Mesothelial cell of epicardium (in vitro differentiated cells): ENCODE results near the gene EYS. TPM values are rescaled to one million over a fixed set of nuclear protein-coding genes. Genes with fewer than 3 reads are reported as not detected.

ENCODE experiments used
- DNase-seq, 2 experiments: peaks; one replicate each; pipeline ENCODE4 v3.0.0; 2021; ENCODE audit warnings: low spot score in 2 of 2; ENCODE audit not compliant: unreplicated experiment in 2 of 2
- H3K27ac Mint-ChIP-seq: 2 replicates; pipeline ENCODE4 v1.8.0; 2021; ENCODE audit warnings: mixed read lengths
- H3K27me3 Mint-ChIP-seq: 2 replicates; pipeline ENCODE4 v1.8.0; 2021; ENCODE audit warnings: low read depth, mixed read lengths
- H3K36me3 Mint-ChIP-seq: 2 replicates; pipeline ENCODE4 v1.8.0; 2021; ENCODE audit warnings: mixed read lengths
- H3K4me1 Mint-ChIP-seq: 2 replicates; pipeline ENCODE4 v1.8.0; 2021; ENCODE audit warnings: mixed read lengths
- H3K4me3 Mint-ChIP-seq: 2 replicates; pipeline ENCODE4 v1.8.0; 2021; ENCODE audit warnings: mild to moderate bottlenecking, moderate library complexity, mixed read lengths
- H3K9me3 Mint-ChIP-seq: 2 replicates; pipeline ENCODE4 v1.8.0; 2021; ENCODE audit warnings: mixed read lengths
- CTCF ChIP-seq: fragments of 200-600 bp; sonication (generic); IDR thresholded peaks from one replicate; pipeline ENCODE4 v1.5.0; 2021; ENCODE audit warnings: antibody characterized with exemption; ENCODE audit not compliant: unreplicated experiment
- total RNA-seq: library from RNA; stranded (reverse); gene quantifications from 3 replicates; pipeline ENCODE4 v1.2.1, GENCODE V29; 2021

The EYS gene
- total RNA-seq, 1 donor from 2014 or later, result 0.69 TPM

- Mint-ChIP-seq H3K27ac (no peak overlapping the region), H3K4me3 (no peak overlapping the region), H3K4me1 (peaks cover 4% of the 10 kb centered on the region), H3K27me3 (no peaks in the 10 kb centered on the region), H3K9me3 (no peaks in the 10 kb centered on the region), H3K36me3 (no peaks in the 10 kb centered on the region)
- TF ChIP-seq CTCF, result no peak
- no peak for DNase-seq
These were observed 634.5 kb downstream of the EYS start for GRCh38 chr6:65072500-65072899.

- peaks cover 4% of the 10 kb centered on the region for H3K4me1 Mint-ChIP-seq
- no peak for TF ChIP-seq CTCF
- no peaks in the 10 kb centered on the region for H3K9me3 Mint-ChIP-seq
- no peak overlapping the region for H3K27ac Mint-ChIP-seq
- H3K27me3 Mint-ChIP-seq, result no peaks in the 10 kb centered on the region
- no peak overlapping the region for H3K4me3 Mint-ChIP-seq
- H3K36me3 Mint-ChIP-seq, result no peaks in the 10 kb centered on the region
- no peak for DNase-seq
These were observed 635.5 kb downstream of the EYS start for GRCh38 chr6:65071480-65071879.

GRCh38 chr6:65064844-65065243, 642.2 kb downstream of the EYS start:
- DNase-seq, result no peak
- H3K27ac Mint-ChIP-seq, result no peak overlapping the region
- H3K9me3 Mint-ChIP-seq, result no peaks in the 10 kb centered on the region
- no peaks in the 10 kb centered on the region for H3K4me1 Mint-ChIP-seq
- no peaks in the 10 kb centered on the region for H3K36me3 Mint-ChIP-seq
- TF ChIP-seq CTCF, result no peak
- no peaks in the 10 kb centered on the region for H3K27me3 Mint-ChIP-seq
- H3K4me3 Mint-ChIP-seq, result no peak overlapping the region

GRCh38 chr6:65059568-65059967, 647.5 kb downstream of the EYS start:
- no peak for DNase-seq
- no peaks in the 10 kb centered on the region for H3K9me3 Mint-ChIP-seq
- no peak overlapping the region for H3K27ac Mint-ChIP-seq
- H3K27me3 Mint-ChIP-seq, result no peaks in the 10 kb centered on the region
- H3K4me1 Mint-ChIP-seq, result no peaks in the 10 kb centered on the region
- no peak for TF ChIP-seq CTCF
- no peak overlapping the region for H3K4me3 Mint-ChIP-seq
- no peaks in the 10 kb centered on the region for H3K36me3 Mint-ChIP-seq

GRCh38 chr6:65055545-65055944, 651.5 kb downstream of the EYS start:
- H3K27me3 Mint-ChIP-seq, result no peaks in the 10 kb centered on the region
- H3K4me1 Mint-ChIP-seq, result no peaks in the 10 kb centered on the region
- H3K27ac Mint-ChIP-seq, result no peak overlapping the region
- no peaks in the 10 kb centered on the region for H3K36me3 Mint-ChIP-seq
- no peak for DNase-seq
- H3K4me3 Mint-ChIP-seq, result no peak overlapping the region
- no peaks in the 10 kb centered on the region for H3K9me3 Mint-ChIP-seq
- no peak for TF ChIP-seq CTCF

GRCh38 chr6:65052626-65053025, 654.4 kb downstream of the EYS start:
- Mint-ChIP-seq H3K4me1 (no peaks in the 10 kb centered on the region), H3K27me3 (no peaks in the 10 kb centered on the region), H3K27ac (no peak overlapping the region), H3K9me3 (no peaks in the 10 kb centered on the region), H3K4me3 (no peak overlapping the region), H3K36me3 (no peaks in the 10 kb centered on the region)
- TF ChIP-seq CTCF, result no peak
- DNase-seq, result no peak
